CD4-positive, CD25-positive, alpha-beta regulatory T cell (primary cell): ENCODE measurements around the gene ALDH3A2. TPM values are rescaled to one million over a fixed set of nuclear protein-coding genes. Genes with fewer than 3 reads are reported as not detected.

ENCODE experiments used
- ATAC-seq, 2 donors: fragments of 150-1000 bp; cut with Tn5 transposase; one replicate each; pipeline ENCODE4 v1.10.0; 2021; ENCODE audit warnings: low read depth in 2 of 2, moderate number of reproducible peaks in 2 of 2, moderate library complexity in 1 of 2
- DNase-seq, 3 donors: peaks; one replicate each; pipeline versions ENCODE4 v3.0.0 to v3.0.0-alpha.2; 2012 to 2022; ENCODE audit warnings: mixed read lengths in 1 of 3
- H3K27ac ChIP-seq: one replicate; pipeline ENCODE4 v1.7.0; 2013; ENCODE audit warnings: mild to moderate bottlenecking, low read length; ENCODE audit not compliant: insufficient read depth, poor library complexity, severe bottlenecking
- H3K27me3 ChIP-seq: one replicate; pipeline ENCODE4 v1.7.0; 2013; ENCODE audit warnings: low read length; ENCODE audit not compliant: control insufficient read depth, insufficient read depth
- H3K36me3 ChIP-seq: one replicate; pipeline ENCODE4 v1.7.0; 2013; ENCODE audit warnings: mild to moderate bottlenecking, low read length, moderate library complexity; ENCODE audit not compliant: control insufficient read depth, insufficient read depth
- H3K4me1 ChIP-seq: 2 replicates; pipeline ENCODE4 v1.7.0; 2013; ENCODE audit warnings: mild to moderate bottlenecking, low read length; ENCODE audit not compliant: insufficient read depth, control insufficient read depth, poor library complexity, severe bottlenecking
- H3K4me3 ChIP-seq: one replicate; pipeline ENCODE4 v1.7.0; 2013; ENCODE audit warnings: low read depth, mild to moderate bottlenecking, low read length, moderate library complexity
- H3K9me3 ChIP-seq, 2 experiments: 1 replicate in 1 of 2; 2 replicates in 1 of 2; pipeline ENCODE4 v1.7.0; 2013; ENCODE audit warnings: low read length in 2 of 2, mild to moderate bottlenecking in 1 of 2, moderate library complexity in 1 of 2; ENCODE audit not compliant: control insufficient read depth in 2 of 2
- H3K27ac Mint-ChIP-seq, 3 donors: one replicate each; pipeline ENCODE4 v1.8.0; 2020 to 2022; ENCODE audit warnings: mild to moderate bottlenecking in 3 of 3, mixed read lengths in 3 of 3, moderate library complexity in 2 of 3
- H3K27me3 Mint-ChIP-seq: one replicate; pipeline ENCODE4 v1.8.0; 2022; ENCODE audit warnings: mild to moderate bottlenecking, mixed read lengths
- H3K36me3 Mint-ChIP-seq: one replicate; pipeline ENCODE4 v1.8.0; 2020; ENCODE audit warnings: mixed read lengths
- H3K4me1 Mint-ChIP-seq, 4 donors: one replicate each; pipeline ENCODE4 v1.8.0; 2020 to 2022; ENCODE audit warnings: mixed read lengths in 4 of 4, mild to moderate bottlenecking in 1 of 4
- H3K4me3 Mint-ChIP-seq, 4 donors: one replicate each; pipeline ENCODE4 v1.8.0; 2020 to 2022; ENCODE audit warnings: mild to moderate bottlenecking in 4 of 4, mixed read lengths in 4 of 4, moderate library complexity in 3 of 4
- H3K9me3 Mint-ChIP-seq, 7 donors: one replicate each; pipeline ENCODE4 v1.8.0; 2020 to 2022; ENCODE audit warnings: mixed read lengths in 7 of 7, mild to moderate bottlenecking in 3 of 7, moderate library complexity in 2 of 7
- polyA plus RNA-seq, 4 donors: library from polyadenylated mRNA; unstranded; fragments of 300-500 nt; fragmentation: Illumina TruSeq; gene quantifications; one replicate each; pipeline ENCODE4 v1.2.3, GENCODE V29; 2021
- total RNA-seq: library from RNA; stranded (reverse); gene quantifications from one replicate; pipeline ENCODE4 v1.2.3, GENCODE V29; 2022

ALDH3A2 gene
- total and polyA plus RNA-seq, 5 donors from 2014 or later = 31.7 to 45.9 (median 38.8) TPM

- Histone ChIP-seq H3K4me1 (peaks cover 18% of the 10 kb centered on the region), H3K27ac (no peak overlapping the region), H3K9me3 (no peaks in the 10 kb centered on the region), H3K36me3 (no peaks in the 10 kb centered on the region), H3K27me3 (peaks cover 5% of the 10 kb centered on the region), H3K4me3 (no peak overlapping the region)
- Mint-ChIP-seq H3K36me3 (no peaks in the 10 kb centered on the region), H3K4me3 (peak overlapping the region in 1 of 4 donors; percentile 91), H3K9me3 (no peaks in the 10 kb centered on the region), H3K4me1 (peaks cover 5 to 29% (median 18%) of the 10 kb centered on the region in 4 donors), H3K27me3 (no peaks in the 10 kb centered on the region), H3K27ac (no peak overlapping the region)
- no peak for DNase-seq
- no peak for ATAC-seq
Observed at GRCh38 chr17:19644493-19645210, 3.9 kb upstream of the ALDH3A2 start.

- H3K9me3 ChIP-seq = no peaks in the 10 kb centered on the region
- no peak overlapping the region for H3K4me3 ChIP-seq
- DNase-seq (peak in 2 of 3 donors; percentile 43 to 67), ATAC-seq (no peak)
- Mint-ChIP-seq H3K4me3 (peak overlapping the region; percentile 23 to 91 (median 44)), H3K27ac (peak overlapping the region in 2 of 3 donors; percentile 37 to 38), H3K27me3 (no peaks in the 10 kb centered on the region), H3K36me3 (no peaks in the 10 kb centered on the region), H3K4me1 (peaks cover 7 to 40% (median 24%) of the 10 kb centered on the region in 4 donors), H3K9me3 (no peaks in the 10 kb centered on the region)
- H3K36me3 ChIP-seq = no peaks in the 10 kb centered on the region
- H3K27me3 ChIP-seq = peaks cover 3% of the 10 kb centered on the region
- H3K27ac ChIP-seq = no peak overlapping the region
- peaks cover 28% of the 10 kb centered on the region for H3K4me1 ChIP-seq
Observed at GRCh38 chr17:19645734-19646201, 2.8 kb upstream of the ALDH3A2 start.

- Mint-ChIP-seq H3K36me3 (peaks cover 3% of the 10 kb centered on the region), H3K4me3 (peak overlapping the region; percentile 95 to 98 (median 96))
- peak in 1 of 3 donors; percentile 36 for DNase-seq
Observed at GRCh38 chr17:19646788-19647696, 1.5 kb upstream of the ALDH3A2 start.

GRCh38 chr17:19647697-19648474 lies 665 bp upstream of the ALDH3A2 start:
- H3K27ac ChIP-seq = peak overlapping the region; percentile 71
- H3K27me3 Mint-ChIP-seq = no peaks in the 10 kb centered on the region
- H3K36me3 Mint-ChIP-seq = peaks cover 4% of the 10 kb centered on the region
- H3K36me3 ChIP-seq = peaks cover 7% of the 10 kb centered on the region
- peak overlapping the region; percentile 95 to 98 (median 96) for H3K4me3 Mint-ChIP-seq
- ATAC-seq (peak; percentile 50 to 53), DNase-seq (no peak)
- peak overlapping the region; percentile 78 for H3K4me3 ChIP-seq
- H3K9me3 ChIP-seq = no peaks in the 10 kb centered on the region
- H3K4me1 ChIP-seq = peaks cover 36% of the 10 kb centered on the region
- peak overlapping the region; percentile 94 to 99 (median 96) for H3K27ac Mint-ChIP-seq
- peaks cover 18 to 47% (median 38%) of the 10 kb centered on the region in 4 donors for H3K4me1 Mint-ChIP-seq
- H3K9me3 Mint-ChIP-seq = no peaks in the 10 kb centered on the region
- no peaks in the 10 kb centered on the region for H3K27me3 ChIP-seq

More at GRCh38 chr17:19646788-19647696, 1.5 kb upstream of the ALDH3A2 start:
- Mint-ChIP-seq H3K27ac (peak overlapping the region; percentile 94 to 99 (median 96)), H3K4me1 (peaks cover 15 to 51% (median 35%) of the 10 kb centered on the region in 4 donors), H3K9me3 (no peaks in the 10 kb centered on the region), H3K27me3 (no peaks in the 10 kb centered on the region)
- Histone ChIP-seq H3K27me3 (no peaks in the 10 kb centered on the region), H3K9me3 (no peaks in the 10 kb centered on the region), H3K4me3 (peak overlapping the region; percentile 78), H3K36me3 (peaks cover 4% of the 10 kb centered on the region), H3K27ac (peak overlapping the region; percentile 71), H3K4me1 (peaks cover 36% of the 10 kb centered on the region)
- ATAC-seq = no peak

- Mint-ChIP-seq H3K4me3 (peak overlapping the region; percentile 95 to 98 (median 96)), H3K4me1 (peaks cover 18 to 47% (median 40%) of the 10 kb centered on the region in 4 donors), H3K27me3 (no peaks in the 10 kb centered on the region), H3K9me3 (no peaks in the 10 kb centered on the region), H3K27ac (peak overlapping the region; percentile 57 to 96 (median 94)), H3K36me3 (peaks cover 14% of the 10 kb centered on the region)
- H3K4me3 ChIP-seq = peak overlapping the region; percentile 98
- peaks cover 36% of the 10 kb centered on the region for H3K4me1 ChIP-seq
- no peaks in the 10 kb centered on the region for H3K27me3 ChIP-seq
- peak overlapping the region; percentile 71 for H3K27ac ChIP-seq
- DNase-seq = no peak
- H3K9me3 ChIP-seq = no peaks in the 10 kb centered on the region
- ATAC-seq = no peak
- H3K36me3 ChIP-seq = peaks cover 7% of the 10 kb centered on the region
Observed at GRCh38 chr17:19649274-19649541, 657 bp downstream of the ALDH3A2 start.

GRCh38 chr17:19650826-19651225 lies 2.3 kb downstream of the ALDH3A2 start:
- H3K27me3 ChIP-seq = no peaks in the 10 kb centered on the region
- no peaks in the 10 kb centered on the region for H3K9me3 ChIP-seq
- peaks cover 36% of the 10 kb centered on the region for H3K4me1 ChIP-seq
- peaks cover 26% of the 10 kb centered on the region for H3K36me3 Mint-ChIP-seq
- ATAC-seq (no peak), DNase-seq (no peak)
- peak overlapping the region; percentile 88 to 97 (median 96) for H3K4me3 Mint-ChIP-seq
- no peaks in the 10 kb centered on the region for H3K9me3 Mint-ChIP-seq
- no peak overlapping the region for H3K27ac ChIP-seq
- H3K4me3 ChIP-seq = no peak overlapping the region
- peak overlapping the region; percentile 10 to 94 (median 69) for H3K27ac Mint-ChIP-seq
- no peaks in the 10 kb centered on the region for H3K27me3 Mint-ChIP-seq
- H3K36me3 ChIP-seq = peaks cover 12% of the 10 kb centered on the region
- peaks cover 25 to 57% (median 43%) of the 10 kb centered on the region in 4 donors for H3K4me1 Mint-ChIP-seq
